Mesenchymal stem cell (in vitro differentiated cells and primary cell): ENCODE measurements around the gene MSL1.
"Not testable (repeated sequence)": the region's sequence is repeated elsewhere in the genome, so short reads cannot be mapped to it uniquely, and the experiment has no call there.

Source experiments
- DNase-seq: peaks from one replicate; pipeline ENCODE4 v3.0.0-alpha.2; 2013
- H2AFZ ChIP-seq: one replicate; pipeline ENCODE4 v1.6.1; 2013; ENCODE audit warnings: low read depth, mild to moderate bottlenecking, control low read depth, inconsistent platforms, low read length, moderate library complexity
- H2AK5ac ChIP-seq: 2 replicates; pipeline ENCODE4 v1.6.1; 2013; ENCODE audit warnings: low read length, moderate library complexity, mild to moderate bottlenecking, inconsistent platforms; ENCODE audit not compliant: severe bottlenecking
- H2BK120ac ChIP-seq: one replicate; pipeline ENCODE4 v1.6.1; 2013; ENCODE audit warnings: low read depth, mild to moderate bottlenecking, inconsistent platforms, low read length, moderate library complexity
- H2BK12ac ChIP-seq, 2 experiments: one replicate each; pipeline ENCODE4 v1.6.1; 2013; ENCODE audit warnings: inconsistent platforms in 2 of 2, low read length in 2 of 2, mild to moderate bottlenecking in 2 of 2, moderate library complexity in 2 of 2, control low read depth in 1 of 2
- H2BK15ac ChIP-seq: one replicate; pipeline ENCODE4 v1.6.1; 2013; ENCODE audit warnings: mild to moderate bottlenecking, low read depth, inconsistent platforms; ENCODE audit not compliant: poor library complexity, severe bottlenecking
- H2BK5ac ChIP-seq: 2 replicates; pipeline ENCODE4 v1.6.1; 2013; ENCODE audit warnings: low read depth, mild to moderate bottlenecking, low read length, control low read depth, inconsistent platforms; ENCODE audit not compliant: poor library complexity, severe bottlenecking
- H3K14ac ChIP-seq, 2 experiments: one replicate each; pipeline ENCODE4 v1.6.1; 2013; ENCODE audit warnings: inconsistent platforms in 2 of 2, low read length in 2 of 2, control low read depth in 1 of 2, mild to moderate bottlenecking in 1 of 2, moderate library complexity in 1 of 2
- H3K18ac ChIP-seq, 2 experiments: one replicate each; pipeline ENCODE4 v1.6.1; 2013; ENCODE audit warnings: inconsistent platforms in 2 of 2, low read length in 2 of 2, control low read depth in 1 of 2, low read depth in 1 of 2, mild to moderate bottlenecking in 1 of 2
- H3K23ac ChIP-seq, 2 experiments: one replicate each; pipeline ENCODE4 v1.6.1; 2013; ENCODE audit warnings: inconsistent platforms in 2 of 2, low read length in 2 of 2, mild to moderate bottlenecking in 2 of 2, moderate library complexity in 2 of 2, control low read depth in 1 of 2
- H3K27ac ChIP-seq: 2 replicates; pipeline ENCODE4 v1.5.1; 2013; ENCODE audit warnings: mild to moderate bottlenecking, moderate library complexity, low read length, control low read depth, inconsistent platforms; ENCODE audit not compliant: poor library complexity, severe bottlenecking
- H3K27me3 ChIP-seq, 2 experiments: 2 replicates each; pipeline versions ENCODE4 v1.6.1 to v1.7.0; 2013; ENCODE audit warnings: low read length in 2 of 2, mild to moderate bottlenecking in 2 of 2, moderate library complexity in 2 of 2, control low read depth in 1 of 2, inconsistent platforms in 1 of 2; ENCODE audit not compliant: control insufficient read depth in 1 of 2, insufficient read depth in 1 of 2
- H3K36me3 ChIP-seq, 2 experiments: 2 replicates each; pipeline versions ENCODE4 v1.6.1 to v1.7.0; 2013; ENCODE audit warnings: low read length in 2 of 2, control low read depth in 1 of 2, inconsistent platforms in 1 of 2, low read depth in 1 of 2, mild to moderate bottlenecking in 1 of 2; ENCODE audit not compliant: insufficient read depth in 2 of 2, control insufficient read depth in 1 of 2
- H3K4ac ChIP-seq, 2 experiments: one replicate each; pipeline ENCODE4 v1.6.1; 2013; ENCODE audit warnings: inconsistent platforms in 2 of 2, low read length in 2 of 2, mild to moderate bottlenecking in 2 of 2, moderate library complexity in 2 of 2, control low read depth in 1 of 2, low read depth in 1 of 2
- H3K4me1 ChIP-seq: 2 replicates; pipeline ENCODE4 v1.6.1; 2013; ENCODE audit warnings: low read depth, low read length, control low read depth; ENCODE audit not compliant: control insufficient read depth, insufficient read depth
- H3K4me2 ChIP-seq: 2 replicates; pipeline ENCODE4 v1.6.1; 2013; ENCODE audit warnings: low read length, mild to moderate bottlenecking, inconsistent platforms; ENCODE audit not compliant: poor library complexity, severe bottlenecking
- H3K4me3 ChIP-seq, 2 experiments: 2 replicates each; pipeline versions ENCODE4 v1.5.1 to v1.7.0; 2013; ENCODE audit warnings: low read length in 2 of 2, mild to moderate bottlenecking in 2 of 2, control low read depth in 1 of 2, low read depth in 1 of 2; ENCODE audit not compliant: insufficient read depth in 1 of 2
- H3K79me1 ChIP-seq: replicated peaks from 2 replicates; pipeline ENCODE4 v1.6.1; 2013; ENCODE audit warnings: mild to moderate bottlenecking, control low read depth, low read length, inconsistent platforms; ENCODE audit not compliant: poor library complexity, severe bottlenecking
- H3K9ac ChIP-seq: 2 replicates; pipeline ENCODE4 v1.7.0; 2013; ENCODE audit warnings: mild to moderate bottlenecking, low read length, moderate library complexity
- H3K9me3 ChIP-seq: 2 replicates; pipeline ENCODE4 v1.7.0; 2013; ENCODE audit warnings: mild to moderate bottlenecking, low read length; ENCODE audit not compliant: control insufficient read depth
- H4K8ac ChIP-seq: one replicate; pipeline ENCODE4 v1.6.1; 2013; ENCODE audit warnings: inconsistent platforms, mild to moderate bottlenecking, low read length, moderate library complexity
- H4K91ac ChIP-seq: one replicate; pipeline ENCODE4 v1.6.1; 2013; ENCODE audit warnings: mild to moderate bottlenecking, low read length, inconsistent platforms
- WGBS: methylation state at CpG from one replicate; pipeline ENCODE4 v1.1.7; 2013; ENCODE audit warnings: mixed read lengths; 5-methylcytosine and 5-hydroxymethylcytosine counted together

Gene MSL1

DNA sequence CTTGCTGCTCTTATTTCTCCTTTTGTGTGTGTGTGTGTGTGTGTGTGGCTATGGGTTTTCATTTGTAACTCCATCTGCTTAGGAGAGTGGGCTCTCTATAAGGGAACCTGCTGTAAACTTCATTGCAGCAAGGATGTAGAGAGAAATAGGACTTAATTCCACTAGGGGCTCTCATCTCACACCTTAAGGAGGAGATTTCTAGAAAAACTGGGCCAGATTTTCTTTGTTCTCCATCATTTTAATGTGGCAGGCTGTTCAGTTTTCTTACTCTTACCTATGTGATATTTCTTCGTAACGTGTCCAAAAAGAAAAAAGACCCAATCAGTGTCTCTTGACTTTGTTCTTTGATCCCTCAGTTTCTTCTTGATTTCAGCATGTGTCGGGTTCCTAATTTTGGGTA lies 14.0 kb downstream of the MSL1 start:
- peaks cover 15 to 74% of the 10 kb centered on the region in 2 experiments for H3K36me3 ChIP-seq
- no peak overlapping the region for H3K4ac ChIP-seq
- DNase-seq, result no peak
- H3K18ac ChIP-seq, result no peak overlapping the region
- H2BK12ac ChIP-seq, result no peak overlapping the region
- no peak overlapping the region for H2BK120ac ChIP-seq
- H3K23ac ChIP-seq, result no peak overlapping the region
- no peaks in the 10 kb centered on the region for H3K27me3 ChIP-seq
- H3K4me2 ChIP-seq, result no peak overlapping the region
- H3K4me3 ChIP-seq, result no peak overlapping the region
- no peak overlapping the region for H4K91ac ChIP-seq
- H3K9ac ChIP-seq, result peak overlapping the region; percentile 37
- no peak overlapping the region for H3K14ac ChIP-seq
- peaks cover 7% of the 10 kb centered on the region for H3K4me1 ChIP-seq
- 100% methylated on average over 3 of the region's 3 CpGs for WGBS
- no peaks in the 10 kb centered on the region for H3K9me3 ChIP-seq
- peaks cover 5% of the 10 kb centered on the region for H3K79me1 ChIP-seq
- H3K27ac ChIP-seq, result peak overlapping the region; percentile 11
- no peak overlapping the region for H2BK5ac ChIP-seq
- H2BK15ac ChIP-seq, result no peak overlapping the region
- no peak overlapping the region for H2AFZ ChIP-seq
- no peak overlapping the region for H2AK5ac ChIP-seq
- no peak overlapping the region for H4K8ac ChIP-seq

DNA sequence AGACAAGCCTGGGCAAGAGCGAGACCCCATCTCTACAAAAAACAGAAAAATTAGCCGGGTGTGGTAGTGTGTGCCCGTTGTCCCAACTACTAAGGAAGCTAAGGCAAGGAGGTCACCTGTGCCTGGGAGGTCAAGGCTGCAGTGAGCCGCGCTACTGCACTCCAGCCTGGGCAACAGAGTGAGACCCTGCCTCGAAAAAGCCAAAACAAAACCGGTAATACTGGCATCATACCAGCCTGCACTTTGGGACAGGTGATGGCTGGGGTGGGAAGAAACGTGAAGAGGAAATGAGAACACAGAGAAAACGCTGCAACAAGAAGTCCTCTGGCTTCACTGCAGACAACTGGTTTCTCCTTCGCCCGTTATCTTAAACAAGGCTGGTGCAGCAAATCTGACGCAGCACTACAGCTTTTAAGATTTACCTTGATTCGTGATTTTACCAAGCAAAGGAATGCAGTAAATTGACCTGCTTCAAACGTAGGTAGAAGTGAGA lies 17.8 kb downstream of the MSL1 start:
- H3K27ac ChIP-seq, result peak overlapping the region; percentile 72
- peaks cover 12% of the 10 kb centered on the region for H3K79me1 ChIP-seq
- peak overlapping the region; percentile 80 to 90 for H2BK12ac ChIP-seq
- H2AK5ac ChIP-seq, result peak overlapping the region; percentile 91
- peak overlapping the region; percentile 21 for H2BK120ac ChIP-seq
- H3K18ac ChIP-seq, result peak overlapping the region; percentile 34 to 91
- peak overlapping the region in 1 of 2 experiments; percentile 74 for H3K14ac ChIP-seq
- H2AFZ ChIP-seq, result no peak overlapping the region
- H3K4me2 ChIP-seq, result peak overlapping the region; percentile 50
- peak overlapping the region; percentile 30 for H4K91ac ChIP-seq
- H3K4me1 ChIP-seq, result peaks cover 7% of the 10 kb centered on the region
- H3K4me3 ChIP-seq, result peak overlapping the region; percentile 35 to 89
- no peak overlapping the region for H2BK5ac ChIP-seq
- H4K8ac ChIP-seq, result peak overlapping the region; percentile 90
- H3K4ac ChIP-seq, result peak overlapping the region; percentile 69 to 93
- no peaks in the 10 kb centered on the region for H3K9me3 ChIP-seq
- WGBS, result 54% methylated on average over 14 of the region's 14 CpGs
- no peak for DNase-seq
- H3K27me3 ChIP-seq, result no peaks in the 10 kb centered on the region
- H3K23ac ChIP-seq, result peak overlapping the region in 1 of 2 experiments; percentile 67
- peaks cover 23 to 60% of the 10 kb centered on the region in 2 experiments for H3K36me3 ChIP-seq
- H2BK15ac ChIP-seq, result no peak overlapping the region
- peak overlapping the region; percentile 95 for H3K9ac ChIP-seq

DNA sequence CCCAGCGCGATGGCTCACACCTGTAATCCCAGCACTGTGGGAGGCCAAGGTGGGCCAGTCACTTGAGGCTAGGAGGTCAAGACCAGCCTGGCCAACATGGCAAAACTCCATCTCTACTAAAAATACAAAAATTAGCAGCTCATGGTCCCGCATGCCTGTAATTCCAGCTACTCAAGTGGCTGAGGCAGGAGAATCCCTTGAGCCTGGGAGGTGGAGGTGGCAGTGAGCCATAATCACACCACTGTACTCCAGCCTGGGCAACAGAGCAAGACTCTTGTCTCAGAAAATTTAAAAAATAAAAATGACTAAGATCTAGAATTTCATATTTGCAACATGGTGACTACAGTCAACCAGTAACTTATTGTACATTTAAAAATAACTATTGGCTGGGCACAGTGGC lies 21.4 kb downstream of the MSL1 start:
- WGBS, result 100% methylated on average over 3 of the region's 3 CpGs
- H2BK12ac ChIP-seq, DNase-seq: not testable (repeated sequence)

DNA sequence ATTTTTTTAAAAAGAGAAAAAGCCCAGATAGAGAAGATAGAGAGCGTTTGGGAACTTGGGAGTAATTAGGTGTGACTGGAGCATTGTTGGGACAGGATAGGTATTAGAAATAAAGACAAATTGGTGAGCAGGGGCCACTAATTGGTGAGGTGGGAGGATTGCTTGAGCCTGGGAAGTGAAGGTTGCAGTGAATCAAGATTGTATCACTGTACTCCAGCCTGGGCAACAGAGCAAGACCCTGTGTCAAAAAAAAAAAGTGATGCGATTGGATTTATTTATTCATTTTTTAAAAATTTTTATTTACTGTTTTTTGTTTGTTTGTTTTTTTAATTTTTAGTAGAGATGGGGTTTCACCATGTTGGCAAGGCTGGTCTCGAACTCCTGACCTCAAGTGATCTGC lies 23.7 kb downstream of the MSL1 start:
- H2BK12ac ChIP-seq, result no peak overlapping the region
- H3K27me3 ChIP-seq, result no peaks in the 10 kb centered on the region
- peaks cover 16% of the 10 kb centered on the region for H3K79me1 ChIP-seq
- no peak overlapping the region for H3K4me3 ChIP-seq
- no peak overlapping the region for H3K4me2 ChIP-seq
- H3K18ac ChIP-seq, result no peak overlapping the region
- no peaks in the 10 kb centered on the region for H3K4me1 ChIP-seq
- no peak overlapping the region for H3K27ac ChIP-seq
- 100% methylated on average over 2 of the region's 3 CpGs for WGBS
- no peak overlapping the region for H3K23ac ChIP-seq
- no peaks in the 10 kb centered on the region for H3K9me3 ChIP-seq
- H4K8ac ChIP-seq, result no peak overlapping the region
- no peak overlapping the region for H2BK120ac ChIP-seq
- no peak overlapping the region for H2BK15ac ChIP-seq
- H2AFZ ChIP-seq, result no peak overlapping the region
- no peak overlapping the region for H3K14ac ChIP-seq
- no peak for DNase-seq
- no peak overlapping the region for H3K4ac ChIP-seq
- no peak overlapping the region for H2AK5ac ChIP-seq
- H2BK5ac ChIP-seq, result no peak overlapping the region
- H3K9ac ChIP-seq, result no peak overlapping the region
- peaks cover 40 to 73% of the 10 kb centered on the region in 2 experiments for H3K36me3 ChIP-seq
- H4K91ac ChIP-seq, result no peak overlapping the region

More for the DNA sequence above, 21.4 kb downstream of the MSL1 start:
- H3K4me3 ChIP-seq, H4K91ac ChIP-seq, H2AK5ac ChIP-seq, H3K27ac ChIP-seq, H3K4ac ChIP-seq, H3K9me3 ChIP-seq, H3K4me2 ChIP-seq, H3K9ac ChIP-seq, H4K8ac ChIP-seq, H3K27me3 ChIP-seq, H2AFZ ChIP-seq, H2BK15ac ChIP-seq, H3K4me1 ChIP-seq, H2BK5ac ChIP-seq, H3K18ac ChIP-seq, H3K14ac ChIP-seq, H3K23ac ChIP-seq, H2BK120ac ChIP-seq: not testable (repeated sequence)
- Histone ChIP-seq H3K36me3 (peaks cover 24 to 52% of the 10 kb centered on the region in 2 experiments), H3K79me1 (peaks cover 14% of the 10 kb centered on the region)
